Stimulated activated CD8-positive, alpha-beta memory T cell treated with anti-CD3 and anti-CD28 coated beads, Interleukin-15, amount 100 ng/mL, for 48 hours (primary cell): ENCODE data around the gene KCNA1.

Experiments
- DNase-seq, 2 donors: peaks; one replicate each; pipeline ENCODE4 v3.0.0-alpha.2; 2020; ENCODE audit warnings: low read depth in 2 of 2

The KCNA1 gene

GRCh38 chr12:4911316-4911994 is 1.8 kb downstream of the KCNA1 start:
- no peak for DNase-seq

GRCh38 chr12:4914720-4915119 is 5.0 kb downstream of the KCNA1 start:
- no peak for DNase-seq

GRCh38 chr12:4915752-4916151 is 6.0 kb downstream of the KCNA1 start:
- no peak for DNase-seq

GRCh38 chr12:4918950-4919660 is 9.4 kb downstream of the KCNA1 start:
- no peak for DNase-seq

GRCh38 chr12:4932576-4932975 is 22.9 kb downstream of the KCNA1 start:
- DNase-seq: no peak

GRCh38 chr12:4933411-4933810 is 23.7 kb downstream of the KCNA1 start:
- no peak for DNase-seq

GRCh38 chr12:4934407-4935035 is 24.8 kb downstream of the KCNA1 start:
- no peak for DNase-seq

GRCh38 chr12:4938900-4939299 is 29.2 kb downstream of the KCNA1 start:
- DNase-seq: no peak

- DNase-seq: no peak
Observed at GRCh38 chr12:4939418-4940023, 29.8 kb downstream of the KCNA1 start.

GRCh38 chr12:4943067-4943937 is 33.6 kb downstream of the KCNA1 start:
- DNase-seq: no peak

GRCh38 chr12:4943938-4944284 is 34.2 kb downstream of the KCNA1 start:
- DNase-seq: no peak

- no peak for DNase-seq
Observed at GRCh38 chr12:4947253-4947652, 37.5 kb downstream of the KCNA1 start.

- DNase-seq: no peak
Observed at GRCh38 chr12:4951083-4951482, 41.4 kb downstream of the KCNA1 start.

- DNase-seq: no peak
Observed at GRCh38 chr12:4951601-4952000, 41.9 kb downstream of the KCNA1 start.

- DNase-seq: no peak
Observed at GRCh38 chr12:4954621-4955354, 45.1 kb downstream of the KCNA1 start.

GRCh38 chr12:4956054-4956453 is 46.3 kb downstream of the KCNA1 start:
- no peak for DNase-seq

GRCh38 chr12:4956968-4957367 is 47.3 kb downstream of the KCNA1 start:
- DNase-seq: no peak

- no peak for DNase-seq
Observed at GRCh38 chr12:4957761-4958160, 48.1 kb downstream of the KCNA1 start.

- DNase-seq: no peak
Observed at GRCh38 chr12:4958697-4959375, 49.1 kb downstream of the KCNA1 start.

- no peak for DNase-seq
Observed at GRCh38 chr12:4959381-4959780, 49.7 kb downstream of the KCNA1 start.

GRCh38 chr12:4960030-4960429 is 50.3 kb downstream of the KCNA1 start:
- DNase-seq: no peak
